Stimulated activated naive CD8-positive, alpha-beta T cell treated with anti-CD3 and anti-CD28 coated beads, Interleukin-15, amount 100 ng/mL, for 72 hours (primary cell): ENCODE results near the gene SLFN5.
"Not testable (repeated sequence)": the region's sequence is repeated elsewhere in the genome, so short reads cannot be mapped to it uniquely, and the experiment has no call there.

ENCODE experiments used
- ATAC-seq: fragments of 150-1000 bp; cut with Tn5 transposase; 2 replicates; pipeline ENCODE4 v1.10.0; 2021; ENCODE audit warnings: mild to moderate bottlenecking, moderate library complexity
- DNase-seq, 2 donors: peaks; one replicate each; pipeline ENCODE4 v3.0.0; 2021 to 2022
- H3K27ac Mint-ChIP-seq, 2 donors: one replicate each; pipeline ENCODE4 v1.8.0; 2022; ENCODE audit warnings: mild to moderate bottlenecking in 2 of 2, mixed read lengths in 2 of 2, moderate library complexity in 2 of 2
- H3K27me3 Mint-ChIP-seq: one replicate; pipeline ENCODE4 v1.8.0; 2022; ENCODE audit warnings: mixed read lengths
- H3K4me1 Mint-ChIP-seq: one replicate; pipeline ENCODE4 v1.8.0; 2022; ENCODE audit warnings: mild to moderate bottlenecking, mixed read lengths
- H3K4me3 Mint-ChIP-seq, 2 donors: one replicate each; pipeline ENCODE4 v1.8.0; 2022; ENCODE audit warnings: mild to moderate bottlenecking in 2 of 2, mixed read lengths in 2 of 2, moderate library complexity in 1 of 2
- H3K9me3 Mint-ChIP-seq, 2 donors: one replicate each; pipeline ENCODE4 v1.8.0; 2022; ENCODE audit warnings: mixed read lengths in 2 of 2

The SLFN5 gene

GRCh38 chr17:35257208-35257659 is 14.4 kb downstream of the SLFN5 start:
- Mint-ChIP-seq H3K27ac (no peak overlapping the region), H3K4me3 (no peak overlapping the region)

DNA sequence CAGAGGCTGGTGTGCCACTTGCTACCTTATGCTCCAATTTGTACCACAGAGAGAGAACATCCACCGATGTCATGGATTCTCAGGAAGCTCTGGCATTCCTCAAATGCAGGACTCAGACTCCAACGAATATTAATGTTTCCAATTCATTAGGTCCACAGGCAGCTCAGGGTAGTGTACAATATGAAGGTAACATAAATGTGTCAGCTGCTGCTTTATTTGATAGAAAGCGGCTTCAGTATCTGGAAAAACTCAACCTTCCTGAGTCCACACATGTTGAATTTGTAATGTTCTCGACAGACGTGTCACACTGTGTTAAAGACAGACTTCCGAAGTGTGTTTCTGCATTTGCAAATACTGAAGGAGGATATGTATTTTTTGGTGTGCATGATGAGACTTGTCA is 16.1 kb downstream of the SLFN5 start:
- H3K27ac Mint-ChIP-seq = no peak overlapping the region
- DNase-seq (no peak), ATAC-seq (no peak)
- H3K27me3 Mint-ChIP-seq = no peaks in the 10 kb centered on the region
- peaks cover 0 to 6% of the 10 kb centered on the region in 2 donors for H3K9me3 Mint-ChIP-seq
- no peak overlapping the region for H3K4me3 Mint-ChIP-seq
- peaks cover 78% of the 10 kb centered on the region for H3K4me1 Mint-ChIP-seq

More at GRCh38 chr17:35257208-35257659, 14.4 kb downstream of the SLFN5 start:
- DNase-seq (no peak), ATAC-seq (no peak)
- H3K4me1 Mint-ChIP-seq = peaks cover 80% of the 10 kb centered on the region
- H3K9me3 Mint-ChIP-seq = peaks cover 0 to 6% of the 10 kb centered on the region in 2 donors
- no peaks in the 10 kb centered on the region for H3K27me3 Mint-ChIP-seq

DNA sequence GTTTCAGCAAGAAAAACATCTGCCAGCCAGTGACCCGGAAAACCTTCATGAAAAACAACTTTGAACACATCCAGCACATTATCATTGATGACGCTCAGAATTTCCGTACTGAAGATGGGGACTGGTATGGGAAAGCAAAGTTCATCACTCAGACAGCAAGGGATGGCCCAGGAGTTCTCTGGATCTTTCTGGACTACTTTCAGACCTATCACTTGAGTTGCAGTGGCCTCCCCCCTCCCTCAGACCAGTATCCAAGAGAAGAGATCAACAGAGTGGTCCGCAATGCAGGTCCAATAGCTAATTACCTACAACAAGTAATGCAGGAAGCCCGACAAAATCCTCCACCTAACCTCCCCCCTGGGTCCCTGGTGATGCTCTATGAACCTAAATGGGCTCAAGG is 22.2 kb downstream of the SLFN5 start:
- Mint-ChIP-seq H3K27me3 (no peaks in the 10 kb centered on the region), H3K4me3 (no peak overlapping the region), H3K4me1 (peaks cover 75% of the 10 kb centered on the region), H3K27ac (peak overlapping the region in 1 of 2 donors; percentile 75), H3K9me3 (no peaks in the 10 kb centered on the region)
- DNase-seq (no peak), ATAC-seq (no peak)

DNA sequence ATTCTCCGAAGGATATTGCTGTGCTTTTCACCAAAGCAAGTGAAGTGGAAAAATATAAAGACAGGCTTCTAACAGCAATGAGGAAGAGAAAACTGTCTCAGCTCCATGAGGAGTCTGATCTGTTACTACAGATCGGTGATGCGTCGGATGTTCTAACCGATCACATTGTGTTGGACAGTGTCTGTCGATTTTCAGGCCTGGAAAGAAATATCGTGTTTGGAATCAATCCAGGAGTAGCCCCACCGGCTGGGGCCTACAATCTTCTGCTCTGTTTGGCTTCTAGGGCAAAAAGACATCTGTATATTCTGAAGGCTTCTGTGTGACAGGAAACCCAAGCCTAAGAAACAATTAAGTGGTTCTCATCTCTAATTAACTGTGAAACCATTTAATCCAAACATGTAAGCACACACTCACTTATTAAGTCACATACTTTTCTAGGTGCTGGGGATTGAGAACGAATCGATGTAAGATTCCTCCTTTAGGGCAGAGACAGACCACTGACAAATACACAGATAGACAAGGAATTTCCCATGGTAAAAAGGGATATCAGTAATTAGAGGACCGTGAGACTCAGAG is 22.8 kb downstream of the SLFN5 start:
- peak overlapping the region in 1 of 2 donors; percentile 3 for H3K4me3 Mint-ChIP-seq
- H3K27ac Mint-ChIP-seq = peak overlapping the region in 1 of 2 donors; percentile 62
- no peak for DNase-seq
- H3K9me3 Mint-ChIP-seq = no peaks in the 10 kb centered on the region
- no peak for ATAC-seq
- no peaks in the 10 kb centered on the region for H3K27me3 Mint-ChIP-seq
- H3K4me1 Mint-ChIP-seq = peaks cover 79% of the 10 kb centered on the region

- DNase-seq, ATAC-seq, H3K27me3 Mint-ChIP-seq: not testable (repeated sequence)
- H3K4me3 Mint-ChIP-seq = peak overlapping the region; percentile 36 to 74
- peak overlapping the region in 1 of 2 donors; percentile 83 for H3K27ac Mint-ChIP-seq
- H3K4me1 Mint-ChIP-seq = peaks cover 56% of the 10 kb centered on the region
- peaks cover 11 to 17% of the 10 kb centered on the region in 2 donors for H3K9me3 Mint-ChIP-seq
Observed at GRCh38 chr17:35274167-35275066, 31.5 kb downstream of the SLFN5 start.

DNA sequence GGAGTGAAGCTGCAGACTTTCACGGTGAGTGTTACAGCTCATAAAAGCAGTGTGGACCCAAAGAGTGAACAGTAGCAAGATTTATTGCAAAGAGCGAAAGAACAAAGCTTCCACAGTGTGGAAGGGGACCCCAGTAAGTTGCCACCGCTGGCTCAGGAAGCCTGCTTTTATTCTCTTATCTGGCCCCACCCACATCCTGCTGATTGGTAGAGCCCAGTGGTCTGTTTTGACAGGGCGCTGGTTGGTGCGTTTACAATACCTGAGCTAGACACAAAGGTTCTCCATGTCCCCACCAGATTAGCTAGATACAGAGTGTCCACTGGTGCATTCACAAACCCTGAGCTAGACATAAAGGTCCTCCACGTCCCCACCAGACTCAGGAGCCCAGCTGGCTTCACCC is 35.6 kb downstream of the SLFN5 start:
- not testable (repeated sequence) for H3K27ac Mint-ChIP-seq, H3K4me3 Mint-ChIP-seq, H3K27me3 Mint-ChIP-seq, ATAC-seq, DNase-seq
- Mint-ChIP-seq H3K4me1 (peaks cover 41% of the 10 kb centered on the region), H3K9me3 (peaks cover 6 to 17% of the 10 kb centered on the region in 2 donors)

GRCh38 chr17:35278876-35279275 is 36.0 kb downstream of the SLFN5 start:
- peaks cover 37% of the 10 kb centered on the region for H3K4me1 Mint-ChIP-seq
- H3K9me3 Mint-ChIP-seq = peaks cover 6 to 17% of the 10 kb centered on the region in 2 donors
- H3K27me3 Mint-ChIP-seq, ATAC-seq, DNase-seq, H3K4me3 Mint-ChIP-seq, H3K27ac Mint-ChIP-seq: not testable (repeated sequence)

DNA sequence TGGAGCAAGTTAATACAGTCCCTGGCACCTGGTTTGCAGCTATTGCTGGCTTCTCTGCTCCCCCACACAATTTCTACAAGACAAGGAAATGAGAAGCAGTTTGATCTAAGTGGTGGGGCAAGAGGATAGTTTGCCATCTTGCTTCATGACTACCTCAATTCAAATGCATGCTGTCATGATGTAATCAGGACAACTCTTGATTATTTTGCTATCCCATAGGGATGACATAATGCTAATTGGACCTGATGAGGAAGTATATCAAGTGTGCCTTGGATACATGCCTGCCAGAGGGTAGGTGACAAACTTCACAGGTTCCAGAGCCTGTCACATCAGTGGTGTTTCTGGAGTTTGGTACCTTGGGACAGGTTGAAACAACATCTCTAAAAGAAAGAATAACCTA is 40.9 kb downstream of the SLFN5 start:
- Mint-ChIP-seq H3K27me3 (no peaks in the 10 kb centered on the region), H3K4me3 (no peak overlapping the region), H3K27ac (no peak overlapping the region), H3K9me3 (peaks cover 6 to 8% of the 10 kb centered on the region in 2 donors), H3K4me1 (peaks cover 37% of the 10 kb centered on the region)
- ATAC-seq (no peak), DNase-seq (no peak)

DNA sequence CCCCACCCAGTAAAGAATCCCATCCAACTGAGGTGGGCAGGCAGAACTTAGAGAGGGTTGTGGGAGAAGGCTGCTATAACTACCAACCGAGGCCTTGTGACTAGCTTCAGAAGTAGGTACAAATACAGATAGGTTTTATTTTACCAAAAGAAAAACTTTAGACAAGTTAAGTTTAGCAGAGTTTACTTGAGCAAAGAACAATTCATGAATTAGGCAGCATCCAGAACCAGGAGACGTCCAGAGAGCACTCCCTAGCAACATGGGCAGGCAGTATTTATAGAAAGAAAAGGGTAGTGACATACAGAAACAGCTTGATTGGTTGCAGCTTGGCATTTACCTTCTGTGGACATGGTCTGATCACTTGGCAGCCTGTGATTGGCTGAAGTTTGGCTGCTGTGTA is 42.1 kb downstream of the SLFN5 start:
- no peaks in the 10 kb centered on the region for H3K27me3 Mint-ChIP-seq
- H3K9me3 Mint-ChIP-seq = peaks cover 13 to 17% of the 10 kb centered on the region in 2 donors
- ATAC-seq (no peak), DNase-seq (no peak)
- H3K4me1 Mint-ChIP-seq = peaks cover 49% of the 10 kb centered on the region
- H3K27ac Mint-ChIP-seq = no peak overlapping the region
- H3K4me3 Mint-ChIP-seq = no peak overlapping the region

DNA sequence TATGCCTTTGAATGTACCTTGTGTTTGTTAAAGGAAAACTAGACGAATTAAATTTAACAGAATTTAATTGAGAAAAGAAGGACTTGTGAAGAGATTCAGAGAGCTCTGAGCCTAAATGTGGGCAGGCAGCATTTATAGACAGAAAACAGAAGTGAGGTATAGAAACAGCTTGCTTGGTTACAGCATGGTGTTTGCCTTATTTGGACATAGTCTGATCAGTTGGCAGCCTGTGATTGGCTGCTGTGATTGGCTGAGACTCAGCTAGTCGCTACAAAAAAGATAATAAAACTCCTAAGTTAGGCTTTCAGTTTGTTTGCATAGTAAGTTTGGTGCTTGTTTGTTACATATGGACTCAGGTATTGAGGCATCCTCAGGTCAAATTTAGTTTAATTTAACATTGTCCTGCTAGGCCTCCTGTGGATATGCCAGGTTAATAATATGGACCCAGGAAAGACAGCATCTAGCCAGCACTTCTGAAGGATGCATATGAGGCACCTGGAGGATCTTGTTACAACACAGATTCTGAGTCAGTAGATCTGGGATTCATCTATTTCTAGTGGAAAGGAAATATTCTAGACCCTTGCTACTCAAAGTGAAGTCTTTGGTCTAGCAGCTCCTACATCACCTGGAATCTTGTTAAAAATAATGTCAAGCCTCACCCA is 43.4 kb downstream of the SLFN5 start:
- Mint-ChIP-seq H3K4me1 (peaks cover 52% of the 10 kb centered on the region), H3K27ac (peak overlapping the region in 1 of 2 donors; percentile 89), H3K9me3 (peaks cover 13 to 17% of the 10 kb centered on the region in 2 donors), H3K4me3 (peak overlapping the region; percentile 19 to 60), H3K27me3 (no peaks in the 10 kb centered on the region)
- DNase-seq (peak in 1 of 2 donors; percentile 21), ATAC-seq (peak; percentile 94)

- peaks cover 13 to 17% of the 10 kb centered on the region in 2 donors for H3K9me3 Mint-ChIP-seq
- H3K4me1 Mint-ChIP-seq = peaks cover 52% of the 10 kb centered on the region
- ATAC-seq = no peak
- no peak overlapping the region for H3K4me3 Mint-ChIP-seq
- H3K27ac Mint-ChIP-seq = no peak overlapping the region
- no peak for DNase-seq
- H3K27me3 Mint-ChIP-seq = no peaks in the 10 kb centered on the region
Observed at GRCh38 chr17:35287286-35287811, 44.5 kb downstream of the SLFN5 start.

DNA sequence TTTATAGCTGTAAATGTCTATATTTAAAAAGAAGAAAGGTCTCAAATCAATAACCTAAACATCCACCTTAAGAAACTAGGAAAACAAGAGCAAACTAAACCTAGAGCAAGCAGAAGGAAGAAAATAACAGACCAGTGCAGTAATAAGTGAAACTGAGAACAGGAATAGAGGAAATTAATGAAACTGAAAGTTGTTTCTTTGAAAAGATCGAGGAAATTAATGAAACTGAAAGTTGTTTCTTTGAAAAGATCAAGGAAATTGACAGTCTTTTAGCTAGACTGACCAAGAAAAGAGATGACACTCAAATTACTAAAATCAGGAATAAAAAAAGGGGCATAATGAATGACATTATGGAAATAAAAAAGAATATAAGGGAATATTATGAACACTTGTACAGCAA is 46.4 kb downstream of the SLFN5 start:
- no peak for ATAC-seq
- peaks cover 52% of the 10 kb centered on the region for H3K4me1 Mint-ChIP-seq
- no peaks in the 10 kb centered on the region for H3K27me3 Mint-ChIP-seq
- no peak for DNase-seq
- H3K9me3 Mint-ChIP-seq = peaks cover 13 to 17% of the 10 kb centered on the region in 2 donors
- H3K27ac Mint-ChIP-seq = peak overlapping the region in 1 of 2 donors; percentile 77
- H3K4me3 Mint-ChIP-seq = peak overlapping the region; percentile 66 to 67

GRCh38 chr17:35291802-35292201 is 48.9 kb downstream of the SLFN5 start:
- Mint-ChIP-seq H3K27me3 (no peaks in the 10 kb centered on the region), H3K9me3 (peaks cover 21 to 28% of the 10 kb centered on the region in 2 donors), H3K4me3 (no peak overlapping the region), H3K4me1 (peaks cover 35% of the 10 kb centered on the region), H3K27ac (no peak overlapping the region)
- ATAC-seq = no peak
- no peak for DNase-seq

DNA sequence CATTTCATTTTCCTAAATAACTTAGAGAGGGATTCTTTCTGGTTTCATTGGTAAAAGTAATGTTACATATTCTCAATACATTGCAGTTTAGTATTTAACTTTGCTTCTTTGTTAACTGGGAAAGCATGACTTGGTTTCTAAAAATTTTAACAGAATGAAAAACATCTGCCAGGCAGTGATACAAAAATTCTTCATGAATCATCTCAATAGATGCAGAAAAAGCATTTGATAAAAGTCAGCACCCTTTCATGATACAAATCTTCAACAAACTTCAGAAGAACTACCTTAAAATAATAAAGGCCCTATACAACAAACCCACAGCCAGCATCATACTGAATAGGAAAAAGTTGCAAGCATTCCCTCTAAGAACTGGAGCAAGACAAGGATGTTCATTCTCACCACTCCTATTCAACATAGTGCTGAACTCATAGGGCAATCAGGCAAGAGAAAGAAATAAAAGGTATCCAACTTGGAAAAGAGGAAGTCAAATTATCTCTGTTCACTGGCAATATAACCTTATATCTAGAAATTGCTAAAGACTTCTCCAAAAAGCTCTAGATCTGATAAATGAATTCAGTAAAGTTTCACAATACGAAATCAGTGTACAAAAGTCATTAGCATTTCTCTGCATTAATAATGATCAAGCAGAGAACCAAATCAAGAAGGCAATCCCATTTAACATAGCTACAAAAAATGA is 50.4 kb downstream of the SLFN5 start:
- Mint-ChIP-seq H3K4me1 (peaks cover 28% of the 10 kb centered on the region), H3K4me3 (no peak overlapping the region), H3K27ac (no peak overlapping the region), H3K27me3 (peaks cover 6% of the 10 kb centered on the region), H3K9me3 (peaks cover 24 to 36% of the 10 kb centered on the region in 2 donors)
- ATAC-seq = no peak
- DNase-seq = no peak

- ATAC-seq (no peak), DNase-seq (no peak)
- H3K27ac Mint-ChIP-seq = no peak overlapping the region
- peaks cover 16% of the 10 kb centered on the region for H3K4me1 Mint-ChIP-seq
- peaks cover 16 to 26% of the 10 kb centered on the region in 2 donors for H3K9me3 Mint-ChIP-seq
- H3K27me3 Mint-ChIP-seq = peaks cover 10% of the 10 kb centered on the region
- H3K4me3 Mint-ChIP-seq = no peak overlapping the region
Observed at GRCh38 chr17:35294756-35295155, 51.9 kb downstream of the SLFN5 start.
